ENCODE results near the gene SLC5A12.

Gene SLC5A12

GRCh38 chr11:26688701-26689100 lies 33.2 kb downstream of the SLC5A12 start:
- H3K36me3 ChIP-seq = no peaks in the 10 kb centered on the region
- no peak for TF ChIP-seq CTCF (IDR thresholded peaks at IDR 0.05; ENCODE audit: low read depth, low read length)
- no peaks in the 10 kb centered on the region for H3K4me1 ChIP-seq
- no peaks in the 10 kb centered on the region for H3K27me3 ChIP-seq
- H3K9me3 ChIP-seq = no peaks in the 10 kb centered on the region
- no peak for DNase-seq
- H3K4me3 ChIP-seq (ENCODE audit: low read depth, low read length) = no peak overlapping the region

GRCh38 chr11:26687351-26687750 lies 34.5 kb downstream of the SLC5A12 start:
- TF ChIP-seq CTCF (IDR thresholded peaks at IDR 0.05; ENCODE audit: low read depth, low read length) = no peak
- no peaks in the 10 kb centered on the region for H3K36me3 ChIP-seq
- DNase-seq = no peak
- H3K4me1 ChIP-seq = no peaks in the 10 kb centered on the region
- H3K9me3 ChIP-seq = no peaks in the 10 kb centered on the region
- no peaks in the 10 kb centered on the region for H3K27me3 ChIP-seq
- H3K4me3 ChIP-seq (ENCODE audit: low read depth, low read length) = no peak overlapping the region

- H3K4me3 ChIP-seq (ENCODE audit: low read depth, low read length) = no peak overlapping the region
- no peak for TF ChIP-seq CTCF (IDR thresholded peaks at IDR 0.05; ENCODE audit: low read depth, low read length)
- H3K9me3 ChIP-seq = no peaks in the 10 kb centered on the region
- no peaks in the 10 kb centered on the region for H3K27me3 ChIP-seq
- H3K4me1 ChIP-seq = no peaks in the 10 kb centered on the region
- DNase-seq = no peak
- no peaks in the 10 kb centered on the region for H3K36me3 ChIP-seq
These were observed 44.3 kb downstream of the SLC5A12 start for GRCh38 chr11:26677566-26677965.

GRCh38 chr11:26676641-26677040 lies 45.2 kb downstream of the SLC5A12 start:
- H3K4me3 ChIP-seq (ENCODE audit: low read depth, low read length) = no peak overlapping the region
- no peaks in the 10 kb centered on the region for H3K9me3 ChIP-seq
- H3K4me1 ChIP-seq = no peaks in the 10 kb centered on the region
- no peaks in the 10 kb centered on the region for H3K36me3 ChIP-seq
- TF ChIP-seq CTCF (IDR thresholded peaks at IDR 0.05; ENCODE audit: low read depth, low read length) = no peak
- H3K27me3 ChIP-seq = no peaks in the 10 kb centered on the region
- DNase-seq = no peak

GRCh38 chr11:26675233-26675928 lies 46.5 kb downstream of the SLC5A12 start:
- Histone ChIP-seq H3K9me3 (no peaks in the 10 kb centered on the region), H3K27me3 (no peaks in the 10 kb centered on the region), H3K4me3 (ENCODE audit: low read depth, low read length) (no peak overlapping the region), H3K36me3 (no peaks in the 10 kb centered on the region), H3K4me1 (no peaks in the 10 kb centered on the region)
- no peak for DNase-seq
- TF ChIP-seq CTCF (IDR thresholded peaks at IDR 0.05; ENCODE audit: low read depth, low read length) = no peak

GRCh38 chr11:26665946-26666345 lies 55.9 kb downstream of the SLC5A12 start:
- no peak for TF ChIP-seq CTCF (IDR thresholded peaks at IDR 0.05; ENCODE audit: low read depth, low read length)
- Histone ChIP-seq H3K27me3 (no peaks in the 10 kb centered on the region), H3K9me3 (no peaks in the 10 kb centered on the region), H3K4me3 (ENCODE audit: low read depth, low read length) (no peak overlapping the region), H3K4me1 (no peaks in the 10 kb centered on the region), H3K36me3 (no peaks in the 10 kb centered on the region)
- no peak for DNase-seq
